Left renal cortex interstitium (tissue), 4 donors: Measurements from ENCODE around the gene KIAA0825. TPM values are rescaled to one million over a fixed set of nuclear protein-coding genes. Genes with fewer than 3 reads are reported as not detected.

Experiments used
- DNase-seq, 4 donors: peaks; one replicate each; pipeline ENCODE4 v3.0.0-alpha.2; 2013; ENCODE audit warnings: low read depth in 4 of 4, low spot score in 2 of 4, missing footprints in 1 of 4
- polyA plus RNA-seq, 4 donors: library from polyadenylated mRNA; unstranded; fragments of 120-200 nt; gene quantifications; one replicate each; pipeline ENCODE4 v1.2.1, GENCODE V29; 2013; ENCODE audit not compliant: insufficient read length in 4 of 4

The KIAA0825 gene
- polyA plus RNA-seq, 4 donors = 4.3 to 5.2 (median 4.3) TPM

DNA sequence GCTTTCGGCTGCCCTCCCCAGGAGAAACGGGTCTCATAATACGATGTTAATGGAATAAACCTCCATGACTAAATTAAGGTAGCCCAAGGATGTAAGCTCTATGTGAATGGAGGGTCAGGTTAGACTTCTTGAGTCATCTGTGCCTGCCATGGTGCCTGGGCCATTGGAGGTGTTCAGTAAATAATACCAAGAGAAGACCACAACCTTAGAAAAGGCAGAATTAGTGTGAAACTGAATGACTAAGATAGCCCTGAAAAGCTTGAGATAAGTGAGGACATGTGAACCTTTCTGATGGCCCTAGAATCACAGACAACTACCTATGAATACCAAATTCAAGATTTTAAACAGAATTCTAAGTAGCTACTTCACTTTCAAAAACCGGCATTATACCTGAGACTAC lies 160.6 kb downstream of the KIAA0825 start:
- no peak for DNase-seq

DNA sequence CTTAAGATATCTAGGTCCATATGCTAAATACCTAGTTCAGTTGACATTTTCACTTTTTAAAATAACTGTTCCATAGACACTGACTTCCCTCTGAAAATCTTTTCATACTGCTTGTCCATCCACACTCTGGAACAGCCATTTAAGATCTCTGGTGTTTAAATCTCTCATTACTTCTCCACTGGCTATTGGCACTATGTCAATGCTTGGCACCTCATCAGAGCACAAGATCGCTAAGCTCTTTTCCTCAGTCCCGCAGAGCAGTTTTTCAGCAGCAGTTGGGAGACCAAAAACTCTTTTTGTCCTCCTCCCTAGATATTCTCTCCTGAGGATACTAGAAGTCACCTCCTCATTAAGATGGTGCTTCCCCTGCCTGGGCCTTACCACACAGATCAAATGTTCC lies 172.7 kb downstream of the KIAA0825 start:
- no peak for DNase-seq

DNA sequence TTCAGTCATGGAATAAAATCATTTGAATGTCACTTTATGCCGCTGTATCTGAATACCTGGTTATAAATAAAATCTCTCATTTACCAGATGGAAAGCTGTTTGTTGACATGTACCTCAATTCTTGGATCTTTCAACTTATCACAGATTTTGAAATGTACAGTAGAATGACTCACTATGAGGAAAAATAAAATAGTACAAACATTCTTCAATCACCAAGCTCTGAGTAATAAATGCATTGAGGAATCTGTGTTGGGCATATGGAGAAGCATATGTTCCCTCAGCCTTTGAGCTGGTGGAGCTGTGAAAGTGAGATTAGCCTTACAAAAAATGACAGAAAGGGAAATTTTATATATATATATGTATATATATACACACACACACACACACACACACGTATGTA lies 175.4 kb downstream of the KIAA0825 start:
- no peak for DNase-seq

DNA sequence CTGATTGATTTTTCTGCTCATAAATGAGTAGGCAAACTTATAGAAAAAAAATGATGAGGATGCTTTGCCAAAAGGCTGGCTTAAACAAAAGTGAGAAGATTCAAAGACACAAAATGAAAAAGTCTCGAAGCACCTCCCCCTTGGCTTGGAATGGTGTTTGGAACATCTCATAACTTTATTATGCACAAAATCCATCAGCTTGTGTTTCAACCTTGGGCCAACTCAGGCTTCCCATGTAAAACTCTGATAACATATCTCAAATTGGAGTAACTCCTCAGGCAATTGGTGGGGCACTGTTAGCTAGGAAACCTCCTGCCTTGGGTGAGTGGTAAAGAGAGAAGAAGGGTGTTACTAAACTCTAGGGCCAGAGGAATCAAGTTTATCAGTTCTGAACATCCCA lies 176.3 kb downstream of the KIAA0825 start:
- no peak for DNase-seq

DNA sequence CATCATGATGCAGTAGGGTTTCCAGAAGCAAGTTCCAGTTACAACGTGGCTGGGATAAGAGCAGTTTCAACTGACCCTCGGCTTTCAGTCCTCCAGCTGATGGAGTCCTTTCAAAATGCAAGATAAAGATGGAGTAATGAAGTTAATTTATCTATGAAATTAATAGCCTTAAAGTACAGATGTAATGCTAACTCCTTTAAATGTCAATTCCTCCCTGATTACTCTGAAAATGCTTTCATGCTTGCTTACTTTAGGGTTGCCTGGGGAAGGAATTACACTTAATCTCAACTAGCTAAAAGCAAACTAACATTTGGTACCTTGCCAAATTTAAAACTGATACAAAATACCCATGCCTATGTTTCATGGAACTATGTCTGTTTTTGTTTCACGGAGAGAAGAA lies 178.4 kb downstream of the KIAA0825 start:
- no peak for DNase-seq

DNA sequence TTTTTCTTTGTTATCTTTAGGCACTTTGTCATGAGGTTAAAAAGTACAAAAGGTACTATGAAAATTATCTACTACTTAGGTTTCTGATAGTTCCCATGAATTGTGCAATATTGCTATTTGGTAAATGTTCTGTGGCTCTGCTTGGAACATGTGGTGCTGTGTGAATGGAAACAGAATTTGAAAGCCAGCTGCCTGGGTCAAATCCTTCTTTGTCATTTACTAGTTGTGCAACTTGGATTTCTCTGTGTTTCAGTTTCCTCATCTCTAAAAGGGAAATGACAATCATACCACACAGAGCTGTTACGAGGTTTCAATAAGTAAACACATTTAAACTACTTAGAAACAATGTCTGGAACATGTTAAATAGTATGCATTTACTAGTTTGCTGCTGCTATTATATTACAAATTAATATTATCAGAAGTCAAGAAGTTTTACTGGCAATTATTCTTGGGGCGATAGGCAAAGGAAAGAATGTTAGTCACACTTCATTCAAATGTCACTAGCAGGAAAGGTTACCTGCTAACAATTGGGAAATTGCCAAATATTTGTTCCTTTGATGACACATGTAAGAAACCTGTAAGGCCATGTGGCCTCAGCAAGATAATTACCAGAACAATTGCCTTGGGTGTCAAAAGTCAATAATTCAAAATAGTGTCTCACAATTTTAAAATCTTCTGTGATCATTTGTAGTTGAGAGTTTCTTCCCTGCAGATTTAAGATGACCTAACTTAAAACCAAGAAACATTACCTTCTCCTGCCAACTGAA lies 184.8 kb downstream of the KIAA0825 start:
- no peak for DNase-seq

DNA sequence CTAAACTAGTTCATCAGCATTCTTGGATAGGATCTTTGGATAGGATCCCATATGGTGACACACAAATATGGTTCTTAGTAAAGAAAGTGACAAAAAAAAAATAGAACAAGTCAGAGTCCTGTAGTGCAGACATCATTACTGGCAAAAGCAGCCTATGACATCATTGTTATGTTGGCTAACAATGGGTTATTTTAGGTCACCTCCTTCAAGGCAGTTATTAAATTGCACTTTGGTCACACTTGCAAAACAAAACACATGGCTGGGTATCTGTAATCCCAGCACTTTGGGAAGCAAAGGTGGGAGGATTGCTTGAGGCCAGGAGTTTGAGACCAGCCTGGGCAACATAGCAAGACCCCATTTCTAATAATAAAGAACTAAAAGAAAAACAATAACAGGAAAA lies 185.9 kb downstream of the KIAA0825 start:
- no peak for DNase-seq

DNA sequence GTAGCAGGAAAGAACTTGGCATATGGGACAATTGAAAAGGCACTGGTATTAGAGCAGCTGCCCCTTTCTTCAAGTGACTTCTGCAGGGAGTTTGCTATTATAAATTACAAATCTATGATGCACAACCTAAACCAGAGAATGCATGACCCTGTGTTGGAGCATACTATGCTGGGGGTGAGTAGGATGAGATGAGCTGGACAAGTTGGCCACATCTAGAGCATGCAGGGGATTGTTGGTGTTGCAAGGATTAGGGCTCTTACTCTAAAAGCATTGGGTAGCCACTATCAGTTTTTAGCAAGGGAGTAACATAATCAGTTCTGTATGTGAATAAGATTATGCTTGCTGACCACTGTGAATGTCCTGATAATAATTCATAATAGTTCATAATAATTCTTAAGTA lies 186.7 kb downstream of the KIAA0825 start:
- no peak for DNase-seq

DNA sequence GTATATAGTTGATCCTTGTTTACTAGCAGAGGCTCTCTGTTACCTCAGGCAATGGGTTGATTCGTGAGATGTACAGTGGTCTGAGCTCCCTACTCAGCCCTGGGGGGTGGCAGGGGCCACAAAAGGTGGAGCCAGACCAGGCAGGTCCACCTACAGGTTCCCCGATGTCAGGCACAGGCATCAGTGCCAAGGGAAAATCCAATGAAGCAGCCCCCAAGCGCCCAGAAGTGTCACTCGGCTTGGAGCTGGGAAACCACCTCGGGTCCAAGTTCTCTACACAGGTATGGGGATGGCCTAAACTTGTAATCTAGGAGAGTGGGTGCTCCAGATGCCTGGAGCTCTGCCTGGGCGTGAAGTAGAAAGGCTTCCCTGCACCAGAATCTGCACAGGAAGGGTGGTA lies 188.8 kb downstream of the KIAA0825 start:
- no peak for DNase-seq

DNA sequence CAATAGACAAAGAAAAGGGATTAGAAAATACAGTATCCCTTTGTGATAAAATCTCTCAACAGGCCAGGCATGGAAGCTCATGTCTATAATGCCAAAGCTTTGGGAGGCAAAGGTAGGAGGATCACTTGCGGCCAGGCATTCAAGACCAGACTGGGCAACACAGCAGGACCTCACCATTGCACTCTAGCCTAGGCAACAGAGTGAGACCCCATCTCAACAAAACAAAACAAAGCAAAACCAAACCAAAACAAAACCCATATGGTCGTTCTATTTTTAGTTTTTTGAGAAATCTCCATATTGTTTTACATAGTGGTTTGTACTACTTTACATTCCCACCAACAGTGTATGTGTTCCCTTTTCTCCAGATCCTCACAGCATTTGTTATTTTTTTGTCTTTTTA lies 193.0 kb downstream of the KIAA0825 start:
- DNase-seq = no peak

DNA sequence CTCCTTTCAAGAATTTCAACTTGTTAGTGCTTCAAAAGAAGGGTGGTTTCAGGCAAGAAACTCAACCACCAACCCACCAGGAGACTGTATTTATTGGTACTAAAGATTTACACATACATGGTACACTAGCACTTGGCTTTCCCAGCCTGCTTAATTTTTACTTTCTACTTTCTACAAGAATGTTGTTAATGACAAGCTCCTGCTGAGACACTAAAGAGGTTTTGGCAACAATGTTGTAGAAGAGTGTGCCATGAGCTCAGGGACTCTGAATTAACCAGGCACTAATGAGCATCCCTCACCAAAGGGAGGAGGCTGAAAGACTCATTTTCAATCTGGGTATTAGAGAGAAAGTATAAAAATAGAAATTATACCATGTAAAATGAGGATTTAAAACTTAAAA lies 195.0 kb downstream of the KIAA0825 start:
- DNase-seq = no peak

DNA sequence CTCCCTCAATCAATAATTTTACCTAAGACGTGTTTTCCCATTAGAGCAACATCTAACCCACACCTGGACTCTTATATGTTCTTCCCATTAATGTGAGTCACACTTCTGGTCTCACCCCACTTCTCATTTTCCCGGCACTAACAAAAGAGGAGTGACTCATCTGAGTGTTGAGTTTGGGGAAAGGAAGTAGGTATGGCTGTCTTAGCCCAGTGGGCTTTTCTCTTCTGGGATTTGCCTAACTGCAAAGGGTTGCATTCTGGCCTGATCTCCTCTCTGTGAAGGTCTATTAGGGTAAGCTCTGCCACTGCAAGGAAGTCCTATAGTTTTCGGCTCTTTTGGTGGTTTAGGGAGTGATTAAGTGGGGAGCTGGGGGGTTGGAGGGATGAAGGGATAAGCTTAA lies 195.6 kb downstream of the KIAA0825 start:
- no peak for DNase-seq

DNA sequence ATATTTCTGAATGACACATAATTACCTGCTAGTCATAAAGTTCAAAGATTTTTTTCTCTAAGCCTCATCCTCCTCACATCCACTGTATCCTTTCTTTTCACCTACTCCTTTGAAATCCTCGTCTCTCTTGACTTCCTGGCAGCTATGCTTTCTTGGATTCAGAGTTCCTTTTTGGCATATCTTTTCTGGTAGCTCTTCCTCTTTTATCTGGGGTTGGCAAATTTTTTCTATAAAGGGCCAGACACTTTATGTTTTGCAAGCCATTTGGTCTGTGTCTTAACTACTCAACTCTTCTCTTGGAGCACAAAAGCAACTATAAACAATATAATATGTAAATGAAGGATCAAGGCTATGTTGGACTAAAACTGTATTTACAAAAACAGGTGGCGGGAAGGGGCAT lies 197.5 kb downstream of the KIAA0825 start:
- DNase-seq = no peak

DNA sequence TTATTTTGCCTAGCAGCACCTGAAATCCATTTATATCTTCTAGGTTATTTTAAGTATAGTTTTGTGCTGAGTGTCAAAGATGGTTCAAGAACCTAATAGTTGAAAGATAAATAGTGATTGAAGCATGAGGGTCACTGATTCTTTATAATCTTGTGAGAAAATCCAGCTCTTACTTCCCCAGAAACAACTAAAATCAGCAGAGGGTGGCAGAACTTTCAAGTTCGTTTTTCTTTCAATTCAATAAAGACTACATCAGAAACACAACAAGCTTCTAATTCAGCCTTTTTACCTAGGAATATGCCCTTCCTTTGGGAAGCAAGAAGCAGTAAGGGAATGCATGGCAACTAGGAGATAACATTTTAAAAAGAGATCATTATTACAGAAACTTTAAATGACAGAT lies 202.6 kb downstream of the KIAA0825 start:
- DNase-seq = no peak

DNA sequence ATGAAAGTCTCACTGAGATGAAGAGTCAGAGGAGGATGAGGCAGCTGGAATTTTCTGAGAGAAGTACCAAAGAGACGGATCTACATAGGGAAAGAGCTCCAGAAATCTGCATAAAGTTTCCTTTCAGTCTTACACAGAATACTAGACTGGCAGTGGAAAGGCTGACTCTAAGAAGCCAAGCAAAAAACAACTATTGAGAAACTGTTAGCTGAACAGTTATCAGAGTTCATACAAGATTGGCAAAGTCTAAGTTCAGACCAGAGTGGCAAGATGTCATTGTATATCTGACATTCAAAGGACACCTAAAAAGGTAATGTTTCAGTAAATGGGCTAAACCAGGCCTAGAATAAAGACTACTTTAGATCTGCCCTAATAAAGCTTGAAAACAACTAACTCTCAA lies 209.0 kb downstream of the KIAA0825 start:
- no peak for DNase-seq

DNA sequence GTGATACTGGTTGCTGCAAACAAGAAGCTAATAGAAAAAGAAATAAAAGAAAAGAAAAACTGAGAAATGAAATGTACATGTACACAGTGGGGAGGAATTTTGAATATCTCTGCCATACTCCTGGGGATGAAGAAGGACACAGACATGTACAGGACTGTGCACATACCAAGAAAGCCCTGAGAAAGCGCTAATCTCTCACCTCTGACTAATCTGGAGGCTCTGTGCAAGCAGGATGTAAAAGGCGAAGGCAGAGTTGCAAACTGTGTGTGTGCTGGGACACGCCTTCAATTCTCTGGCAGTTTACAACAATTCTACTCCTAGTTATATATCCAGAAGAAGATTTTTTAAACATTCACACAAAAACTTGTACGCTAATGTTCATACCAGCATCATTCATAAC lies 211.4 kb downstream of the KIAA0825 start:
- DNase-seq = no peak

DNA sequence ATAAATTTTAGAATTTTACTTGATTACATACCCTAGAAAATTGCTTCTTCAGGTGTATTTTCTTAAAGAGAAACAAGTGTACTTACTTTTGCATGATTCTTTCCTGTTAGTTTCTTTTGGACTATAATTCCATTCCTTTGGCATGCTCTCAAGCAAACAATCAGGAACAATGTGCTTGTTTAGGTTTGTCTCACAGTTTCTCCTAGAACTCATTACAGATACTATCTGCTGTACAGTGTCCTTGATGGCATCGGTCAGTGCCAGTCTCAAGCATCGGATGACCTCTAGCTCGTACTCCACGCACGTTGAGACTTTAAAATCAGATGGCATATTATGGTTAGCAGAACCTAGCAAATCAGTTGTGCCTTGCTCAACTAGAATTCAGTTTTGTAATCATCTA lies 214.9 kb downstream of the KIAA0825 start:
- DNase-seq = no peak

DNA sequence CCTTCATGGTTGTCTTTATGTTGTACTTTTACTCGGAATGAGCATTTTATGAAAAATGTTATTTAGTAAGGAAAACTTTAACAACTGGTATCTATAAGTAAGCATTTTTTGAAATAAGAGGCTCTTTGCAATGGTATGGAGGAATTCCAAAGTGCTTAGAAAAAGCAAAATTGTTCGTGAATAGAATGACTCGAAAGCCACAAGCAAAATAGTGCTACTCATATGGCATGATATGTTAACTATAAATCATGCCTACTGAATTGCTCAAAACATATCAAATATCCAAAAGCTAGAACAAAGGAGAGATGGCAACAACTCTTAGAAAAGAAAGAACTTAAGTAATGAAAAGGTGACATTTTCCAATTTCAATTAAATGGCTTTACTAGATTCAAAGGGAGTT lies 216.3 kb downstream of the KIAA0825 start:
- DNase-seq = no peak

DNA sequence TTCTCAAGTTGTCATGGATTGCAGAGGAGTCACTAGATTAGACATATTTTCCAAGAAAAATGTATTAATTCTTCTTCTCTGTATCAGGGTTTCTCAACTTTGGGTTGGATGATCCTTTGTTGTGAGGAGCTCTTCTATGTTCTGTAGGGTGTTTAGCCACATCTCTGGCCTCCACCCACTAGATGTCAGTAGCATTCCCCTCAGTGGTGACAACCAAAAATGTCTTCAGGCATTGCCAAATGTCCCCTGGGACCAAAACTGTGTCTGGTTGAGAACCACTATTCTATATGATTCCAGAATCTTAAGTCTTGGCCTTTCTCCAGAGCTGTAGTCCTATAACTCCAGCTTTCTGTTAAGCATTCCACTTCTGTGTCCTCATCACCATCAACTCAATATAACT lies 220.9 kb downstream of the KIAA0825 start:
- DNase-seq = no peak

DNA sequence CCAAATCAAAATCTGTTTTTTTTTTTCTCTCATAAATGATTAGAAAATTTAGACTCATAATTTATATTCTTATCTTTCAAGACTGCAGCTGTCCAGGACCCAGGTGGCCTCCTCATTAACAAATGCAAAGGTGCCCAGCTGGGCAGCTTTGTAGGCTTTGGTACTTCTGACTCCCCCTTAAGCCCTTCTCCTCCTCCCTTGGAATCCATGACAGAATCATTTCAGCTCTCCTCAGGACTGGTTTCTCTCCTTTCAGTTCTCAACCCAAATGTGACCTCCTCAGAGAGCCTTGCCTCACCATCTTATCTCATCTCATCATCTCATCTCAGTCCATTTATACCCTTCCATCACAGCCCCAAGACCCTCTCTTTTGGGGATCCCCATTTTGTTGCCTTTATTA lies 221.7 kb downstream of the KIAA0825 start:
- no peak for DNase-seq

DNA sequence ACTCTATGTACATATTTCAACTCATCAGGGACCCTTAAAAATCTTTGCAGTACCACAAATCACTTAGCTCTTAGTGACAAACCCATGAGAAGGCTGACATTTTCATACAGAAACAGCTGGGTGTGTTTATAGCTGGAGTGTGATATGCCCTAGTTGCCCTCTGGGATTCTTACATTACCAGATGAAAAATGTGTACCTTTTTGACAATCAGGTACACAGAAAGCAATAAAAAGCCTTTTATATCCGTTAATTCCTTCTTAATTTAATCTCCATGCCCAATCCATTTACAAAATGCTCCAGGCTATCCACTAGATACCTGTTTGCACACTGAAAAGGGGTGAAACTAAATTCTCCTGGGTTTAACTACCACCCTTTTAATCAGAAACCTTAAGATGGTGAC lies 222.9 kb downstream of the KIAA0825 start:
- DNase-seq = no peak

DNA sequence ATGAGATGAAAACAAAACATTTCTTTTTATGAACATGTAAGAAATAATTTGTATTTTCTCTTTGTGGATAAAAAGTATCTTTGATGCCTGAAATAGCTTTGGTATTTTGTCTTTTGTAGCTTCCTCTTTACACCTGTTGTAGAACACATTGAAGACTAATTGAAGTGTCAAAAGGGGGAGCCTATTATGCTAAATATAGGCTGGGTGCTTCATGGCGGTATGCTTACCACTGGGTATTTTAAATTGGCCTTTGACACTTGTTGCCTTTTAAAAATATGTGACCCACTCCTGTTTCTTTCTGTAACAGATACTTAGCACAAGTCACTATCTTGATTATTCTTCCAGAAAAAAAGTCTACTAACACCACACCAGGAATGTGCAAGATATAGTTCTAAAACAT lies 226.4 kb downstream of the KIAA0825 start:
- no peak for DNase-seq

DNA sequence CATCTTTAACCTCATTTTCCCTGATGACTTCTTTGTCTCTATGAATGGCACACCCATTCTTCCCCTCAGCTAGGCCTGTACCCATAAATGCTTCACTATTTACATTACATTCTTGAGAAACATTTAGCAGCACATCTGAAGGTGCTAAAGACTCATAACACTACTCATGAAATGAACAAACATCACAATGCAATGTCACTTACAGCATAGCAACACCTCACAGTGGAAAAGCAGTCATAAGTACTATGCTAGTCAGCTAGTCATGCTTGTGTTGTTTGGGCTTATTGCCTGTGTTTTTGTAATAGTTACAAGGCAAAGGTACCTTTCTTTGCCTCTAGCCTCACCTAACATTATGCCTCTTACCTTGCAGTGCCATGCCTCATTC lies 228.9 kb downstream of the KIAA0825 start:
- no peak for DNase-seq
